ENCODE measurements around the gene TRPV4.

DNA sequence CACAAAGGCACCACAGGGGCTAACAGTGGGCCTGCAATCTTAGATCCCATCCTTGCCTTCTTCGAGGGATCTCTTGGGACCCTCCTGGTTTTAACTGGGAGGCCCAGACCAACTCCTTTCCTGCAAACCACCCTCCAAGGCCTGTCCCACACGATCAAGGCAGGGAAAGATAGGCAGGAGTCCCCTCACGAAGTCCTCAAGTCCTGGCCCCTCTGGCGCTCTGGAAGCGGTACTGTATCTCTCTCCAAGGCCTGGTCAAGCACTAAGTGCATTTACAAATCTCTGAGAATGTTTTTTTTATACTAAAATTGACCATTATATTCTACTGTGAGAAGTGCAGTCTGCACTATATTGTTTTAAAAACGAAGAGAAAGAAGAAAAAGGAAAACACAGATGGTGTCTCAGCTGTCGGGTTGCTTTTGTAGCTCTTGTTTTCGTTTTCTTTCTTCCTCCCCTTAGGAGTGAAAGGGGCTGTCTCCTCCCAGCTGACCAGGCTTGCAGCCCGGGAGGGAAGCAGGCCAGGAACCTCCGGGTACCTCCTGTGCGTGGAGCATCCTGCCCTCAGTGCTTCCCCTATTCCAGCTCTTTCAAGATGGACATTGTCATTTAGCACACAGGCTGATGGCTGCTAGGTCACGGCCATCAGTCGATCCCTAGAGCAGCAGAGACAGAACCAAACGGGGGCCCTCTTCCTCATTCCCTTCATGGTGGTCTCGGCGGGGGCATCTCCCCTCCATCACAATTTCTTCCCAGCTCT, 62.9 kb downstream of the TRPV4 start:
- TF ChIP-seq, protein P1, sequence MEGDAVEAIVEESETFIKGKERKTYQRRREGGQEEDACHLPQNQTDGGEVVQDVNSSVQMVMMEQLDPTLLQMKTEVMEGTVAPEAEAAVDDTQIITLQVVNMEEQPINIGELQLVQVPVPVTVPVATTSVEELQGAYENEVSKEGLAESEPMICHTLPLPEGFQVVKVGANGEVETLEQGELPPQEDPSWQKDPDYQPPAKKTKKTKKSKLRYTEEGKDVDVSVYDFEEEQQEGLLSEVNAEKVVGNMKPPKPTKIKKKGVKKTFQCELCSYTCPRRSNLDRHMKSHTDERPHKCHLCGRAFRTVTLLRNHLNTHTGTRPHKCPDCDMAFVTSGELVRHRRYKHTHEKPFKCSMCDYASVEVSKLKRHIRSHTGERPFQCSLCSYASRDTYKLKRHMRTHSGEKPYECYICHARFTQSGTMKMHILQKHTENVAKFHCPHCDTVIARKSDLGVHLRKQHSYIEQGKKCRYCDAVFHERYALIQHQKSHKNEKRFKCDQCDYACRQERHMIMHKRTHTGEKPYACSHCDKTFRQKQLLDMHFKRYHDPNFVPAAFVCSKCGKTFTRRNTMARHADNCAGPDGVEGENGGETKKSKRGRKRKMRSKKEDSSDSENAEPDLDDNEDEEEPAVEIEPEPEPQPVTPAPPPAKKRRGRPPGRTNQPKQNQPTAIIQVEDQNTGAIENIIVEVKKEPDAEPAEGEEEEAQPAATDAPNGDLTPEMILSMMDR (IDR thresholded peaks at IDR 0.05; ENCODE audit: poor library complexity), result no peak
- no peak for TF ChIP-seq EZH2phosphoT487 (IDR thresholded peaks at IDR 0.05; ENCODE audit: low read depth, severe bottlenecking, unreplicated experiment)

Measured in hepatocyte (in vitro differentiated cells).